ENCODE measurements around the gene POLL. TPM values are rescaled to one million over a fixed set of nuclear protein-coding genes. Genes with fewer than 3 reads are reported as not detected.

The POLL gene
- total and polyA plus RNA-seq, 3 donors from 2014 or later: 50.3 to 93.1 (median 53.5) TPM

DNA sequence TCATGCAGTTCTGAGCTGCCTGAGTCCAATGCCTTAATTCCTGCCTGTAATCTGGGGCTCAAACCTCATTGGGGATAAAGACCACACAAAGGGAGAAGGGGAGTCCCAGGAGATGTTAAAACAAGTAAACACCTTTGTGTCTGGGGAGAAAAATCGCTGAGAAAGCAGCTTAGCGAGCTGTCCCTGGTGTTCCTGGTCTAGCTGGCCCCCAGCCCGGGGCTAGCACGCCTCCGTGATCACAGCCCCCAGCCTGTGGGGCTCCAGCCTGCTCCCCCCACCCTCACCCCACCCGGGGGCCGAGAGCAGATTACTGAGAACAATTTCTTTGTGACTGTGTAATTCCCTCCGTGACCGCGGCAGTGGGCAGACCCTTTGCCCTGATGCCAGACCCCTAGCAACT is 24.8 kb upstream of the POLL start:
- Histone ChIP-seq H3K27ac (no peak overlapping the region), H3K36me3 (ENCODE audit: low read depth, missing control alignments) (no peaks in the 10 kb centered on the region), H3K4me3 (no peak overlapping the region), H3K27me3 (no peaks in the 10 kb centered on the region), H3K9me3 (no peaks in the 10 kb centered on the region), H3K4me1 (peaks cover 29% of the 10 kb centered on the region)
- no peak for DNase-seq
- 51% methylated on average over 10 of the region's 10 CpGs; no CpG with 5 or more reads in 1 of the 2 donors for WGBS, 2 donors
- TF ChIP-seq POLR2A (IDR thresholded peaks at IDR 0.05) (no peak), CTCF (IDR thresholded peaks at IDR 0.05) (no peak)
- intact Hi-C loops (cut with DNase I; ENCODE audit: low total_unique reads): no loop called here

DNA sequence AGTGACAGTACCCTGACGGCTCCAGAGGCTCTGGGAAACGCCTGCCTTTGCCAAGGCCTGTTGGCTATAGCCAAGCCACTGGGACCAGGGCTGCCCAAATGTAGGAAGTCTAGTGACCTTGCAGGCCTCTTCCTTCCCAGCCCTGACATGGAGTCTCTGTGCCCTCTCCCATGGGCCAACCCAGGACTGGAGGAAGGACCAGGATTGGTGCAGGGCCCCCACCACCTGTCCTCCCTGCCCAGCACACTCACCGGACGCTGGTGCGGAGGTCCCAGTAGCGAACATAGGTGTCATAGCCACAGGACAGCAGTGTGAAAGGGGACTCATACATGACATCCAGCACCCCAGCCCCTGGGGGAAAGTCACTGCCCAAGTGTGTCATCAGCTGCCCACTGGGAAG is 24.0 kb upstream of the POLL start:
- no peak for TF ChIP-seq POLR2A (IDR thresholded peaks at IDR 0.05)
- no peak for TF ChIP-seq CTCF (IDR thresholded peaks at IDR 0.05)
- Histone ChIP-seq H3K27me3 (no peaks in the 10 kb centered on the region), H3K4me3 (no peak overlapping the region), H3K27ac (no peak overlapping the region), H3K4me1 (peaks cover 21% of the 10 kb centered on the region), H3K36me3 (ENCODE audit: low read depth, missing control alignments) (no peaks in the 10 kb centered on the region), H3K9me3 (no peaks in the 10 kb centered on the region)
- 96% methylated on average over 6 of the region's 6 CpGs; no CpG with 5 or more reads in 1 of the 2 donors for WGBS, 2 donors
- no peak for DNase-seq
- intact Hi-C loops (cut with DNase I; ENCODE audit: low total_unique reads): no loop called here

DNA sequence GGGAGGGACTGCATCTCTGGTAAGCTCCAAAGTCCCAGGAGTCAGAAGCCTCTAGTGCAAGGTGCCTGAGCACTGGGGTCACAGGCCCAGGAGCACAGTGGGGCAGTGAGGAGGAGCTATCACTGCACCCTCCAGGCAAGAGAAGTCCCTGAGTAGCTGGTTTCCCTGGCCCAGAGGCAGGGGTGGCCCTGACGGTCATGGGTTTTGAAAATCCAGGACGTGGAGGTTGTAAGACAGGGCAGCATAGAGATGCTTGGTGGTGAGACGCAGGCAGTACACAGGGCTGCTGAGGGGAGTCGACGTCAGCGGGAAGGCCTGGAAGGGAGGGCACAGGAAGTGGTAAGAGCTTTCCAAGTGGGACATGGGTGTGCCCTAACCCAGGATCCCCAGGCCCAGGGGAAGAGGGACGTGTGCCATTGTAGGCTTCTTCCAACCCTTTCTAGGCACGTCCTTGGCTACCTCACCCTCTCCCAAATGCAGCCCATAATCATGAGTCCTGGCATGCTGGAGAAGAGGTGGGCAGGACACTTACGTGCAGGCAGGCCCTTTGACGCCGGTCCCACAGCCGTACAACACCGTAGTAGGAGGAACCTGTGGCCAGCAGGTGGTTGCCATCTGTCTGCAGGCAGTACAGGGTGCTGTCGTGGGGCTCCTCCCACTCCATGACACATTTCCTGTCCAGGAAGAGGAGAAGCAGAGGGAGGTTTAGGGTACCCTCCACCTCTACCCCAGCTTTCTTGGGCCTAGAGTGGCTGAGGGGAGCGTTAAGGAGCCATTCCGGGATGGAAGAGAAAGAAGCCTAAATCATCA is 23.2 kb upstream of the POLL start:
- intact Hi-C loops (cut with DNase I; ENCODE audit: low total_unique reads): no loop called here
- H3K27me3 ChIP-seq: no peaks in the 10 kb centered on the region
- TF ChIP-seq POLR2A (IDR thresholded peaks at IDR 0.05) (no peak), CTCF (IDR thresholded peaks at IDR 0.05) (no peak)
- no peak overlapping the region for H3K4me3 ChIP-seq
- peaks cover 17% of the 10 kb centered on the region for H3K4me1 ChIP-seq
- no peak for DNase-seq
- 83 to 85% methylated on average over 10 to 16 of the region's 16 CpGs for WGBS, 2 donors
- H3K27ac ChIP-seq: no peak overlapping the region
- no peaks in the 10 kb centered on the region for H3K36me3 ChIP-seq (ENCODE audit: low read depth, missing control alignments)
- H3K9me3 ChIP-seq: no peaks in the 10 kb centered on the region

- Histone ChIP-seq H3K9me3 (no peaks in the 10 kb centered on the region), H3K4me3 (no peak overlapping the region), H3K27ac (no peak overlapping the region), H3K36me3 (ENCODE audit: low read depth, missing control alignments) (no peaks in the 10 kb centered on the region), H3K27me3 (no peaks in the 10 kb centered on the region), H3K4me1 (peaks cover 15% of the 10 kb centered on the region)
- no peak for TF ChIP-seq POLR2A (IDR thresholded peaks at IDR 0.05)
- no peak for TF ChIP-seq CTCF (IDR thresholded peaks at IDR 0.05)
- DNase-seq: no peak
- intact Hi-C loops (cut with DNase I; ENCODE audit: low total_unique reads): no loop called here
- 84 to 95% methylated on average over 3 to 4 of the region's 4 CpGs for WGBS, 2 donors
Observed at GRCh38 chr10:101609481-101609880, 21.4 kb upstream of the POLL start.

DNA sequence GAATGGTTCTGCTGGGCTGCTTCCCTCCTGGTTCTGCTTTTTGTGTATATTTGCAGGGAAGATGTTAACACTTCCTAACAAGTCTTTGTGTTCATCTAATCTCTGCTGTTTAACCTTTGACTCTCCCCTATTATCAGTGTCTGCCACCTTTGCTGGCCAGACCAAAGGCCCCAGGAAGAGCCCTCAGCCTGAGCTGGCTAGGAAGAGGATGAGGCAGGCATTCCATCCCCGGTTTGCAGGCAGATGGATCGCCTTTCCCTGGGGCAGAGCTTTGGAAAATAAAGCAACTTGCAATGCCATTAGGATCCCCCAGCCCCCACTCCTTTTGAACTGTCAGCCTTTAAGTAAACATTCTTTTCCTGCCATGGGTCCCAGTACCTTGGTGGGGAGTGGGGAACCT is 19.1 kb upstream of the POLL start:
- intact Hi-C loops (cut with DNase I; ENCODE audit: low total_unique reads): no loop called here
- H3K9me3 ChIP-seq: no peaks in the 10 kb centered on the region
- TF ChIP-seq CTCF (IDR thresholded peaks at IDR 0.05): no peak
- no peak for TF ChIP-seq POLR2A (IDR thresholded peaks at IDR 0.05)
- H3K36me3 ChIP-seq (ENCODE audit: low read depth, missing control alignments): no peaks in the 10 kb centered on the region
- H3K27ac ChIP-seq: no peak overlapping the region
- no peak for DNase-seq
- no peaks in the 10 kb centered on the region for H3K4me1 ChIP-seq
- H3K4me3 ChIP-seq: no peak overlapping the region
- WGBS, 2 donors: 53 to 81% methylated on average over 2 of the region's 2 CpGs
- no peaks in the 10 kb centered on the region for H3K27me3 ChIP-seq

Measured in testis (tissue), 3 donors.